Measurements from ENCODE around the gene VILL. TPM values are rescaled to one million over a fixed set of nuclear protein-coding genes. Genes with fewer than 3 reads are reported as not detected.
"Not testable (repeated sequence)": the region's sequence is repeated elsewhere in the genome, so short reads cannot be mapped to it uniquely, and the experiment has no call there.

The VILL gene
- total RNA-seq, 2 experiments from 2014 or later = 13.2 to 13.6 TPM

GRCh38 chr3:37961622-37962431, 28.8 kb upstream of the VILL start:
- CTCF ChIA-PET = interaction anchor here (1.2 to 2.5 kb wide), 2 partner anchors 13 to 106 kb away, joined by 5 to 7 read pairs; no protein-coding TSS in a partner anchor
- POLR2A ChIA-PET = no interaction called here

- POLR2A ChIA-PET = no interaction called here
- CTCF ChIA-PET = interaction anchor here (0.9 kb wide), 1 partner anchor 11 kb away, joined by 3 read pairs; no protein-coding TSS in a partner anchor
Observed at GRCh38 chr3:37963016-37963415, 27.6 kb upstream of the VILL start.

- CTCF ChIA-PET = interaction anchor here (0.6 to 1.7 kb wide), 3 partner anchors 11 to 1267 kb away, joined by 3 to 6 read pairs (median 4); no protein-coding TSS in a partner anchor
Observed at GRCh38 chr3:37963635-37964034, 27.0 kb upstream of the VILL start.

GRCh38 chr3:37964146-37964545, 26.4 kb upstream of the VILL start:
- ChIA-PET CTCF (interaction anchor here (0.6 to 1.7 kb wide), 2 partner anchors 109 to 1268 kb away, joined by 4 to 6 read pairs; no protein-coding TSS in a partner anchor), POLR2A (interaction anchor here (0.6 kb wide), 1 partner anchor 136 kb away, joined by 8 read pairs; no protein-coding TSS in a partner anchor)

More at GRCh38 chr3:37963635-37964034, 27.0 kb upstream of the VILL start:
- POLR2A ChIA-PET = interaction anchor here (0.6 kb wide), 1 partner anchor 137 kb away, joined by 8 read pairs; no protein-coding TSS in a partner anchor

- ChIA-PET POLR2A (no interaction called here), CTCF (interaction anchor here (1.7 kb wide), 1 partner anchor 109 kb away, joined by 6 read pairs; no protein-coding TSS in a partner anchor)
Observed at GRCh38 chr3:37964716-37965115, 25.9 kb upstream of the VILL start.

GRCh38 chr3:37967260-37967881, 23.2 kb upstream of the VILL start:
- ChIA-PET CTCF (interaction anchor here (0.6 to 6.0 kb wide), 4 partner anchors 11 to 698 kb away, joined by 3 to 34 read pairs (median 4); no protein-coding TSS in a partner anchor), POLR2A (no interaction called here)

- CTCF ChIA-PET = interaction anchor here (6.0 kb wide), 1 partner anchor 113 kb away, joined by 34 read pairs; no protein-coding TSS in a partner anchor
Observed at GRCh38 chr3:37968199-37968598, 22.4 kb upstream of the VILL start.

GRCh38 chr3:37968813-37969595, 21.6 kb upstream of the VILL start:
- CTCF ChIA-PET = interaction anchor here (6.0 kb wide), 1 partner anchor 114 kb away, joined by 34 read pairs; no protein-coding TSS in a partner anchor
- POLR2A ChIA-PET = no interaction called here

More at GRCh38 chr3:37968199-37968598, 22.4 kb upstream of the VILL start:
- POLR2A ChIA-PET = no interaction called here

- POLR2A ChIA-PET = interaction anchor here (0.6 kb wide), 1 partner anchor 10 kb away, joined by 3 read pairs; no protein-coding TSS in a partner anchor
Observed at GRCh38 chr3:37969596-37970100, 20.9 kb upstream of the VILL start.

GRCh38 chr3:37970802-37971201, 19.8 kb upstream of the VILL start:
- POLR2A ChIA-PET = no interaction called here
- CTCF ChIA-PET = interaction anchor here (6.0 kb wide), 1 partner anchor 116 kb away, joined by 34 read pairs; no protein-coding TSS in a partner anchor

More at GRCh38 chr3:37969596-37970100, 20.9 kb upstream of the VILL start:
- CTCF ChIA-PET = interaction anchor here (6.0 kb wide), 1 partner anchor 115 kb away, joined by 34 read pairs; no protein-coding TSS in a partner anchor

- ChIA-PET CTCF (no interaction called here), POLR2A (no interaction called here)
Observed at GRCh38 chr3:37971467-37971866, 19.1 kb upstream of the VILL start.

GRCh38 chr3:37972056-37972455, 18.5 kb upstream of the VILL start:
- CTCF ChIA-PET = interaction anchor here (3.3 kb wide), 1 partner anchor 117 kb away, joined by 29 read pairs; no protein-coding TSS in a partner anchor
- POLR2A ChIA-PET = not testable (repeated sequence)

- POLR2A ChIA-PET = interaction anchor here (0.9 kb wide), 1 partner anchor 482 kb away, joined by 4 read pairs; no protein-coding TSS in a partner anchor
- CTCF ChIA-PET = interaction anchor here (0.8 to 3.3 kb wide), 8 partner anchors 11 to 507 kb away, joined by 3 to 29 read pairs (median 6); no protein-coding TSS in a partner anchor
Observed at GRCh38 chr3:37973246-37974054, 17.1 kb upstream of the VILL start.

GRCh38 chr3:37974121-37975083, 16.2 kb upstream of the VILL start:
- ChIA-PET POLR2A (interaction anchor here (0.9 kb wide), 1 partner anchor 481 kb away, joined by 4 read pairs; no protein-coding TSS in a partner anchor), CTCF (interaction anchor here (0.6 to 3.3 kb wide), 16 partner anchors 10 to 506 kb away, joined by 3 to 29 read pairs (median 4); no protein-coding TSS in a partner anchor)

GRCh38 chr3:37979541-37980461, 10.8 kb upstream of the VILL start:
- POLR2A ChIA-PET = interaction anchor here (0.7 kb wide), 1 partner anchor 10 kb away, joined by 3 read pairs; no protein-coding TSS in a partner anchor

More at GRCh38 chr3:37979541-37980461, 10.8 kb upstream of the VILL start:
- CTCF ChIA-PET = no interaction called here

All from activated CD8-positive, alpha-beta memory T cell treated with anti-CD3 and anti-CD28 coated beads for 36 hours (primary cell).